GM12864 (cell line): ENCODE measurements around the gene LILRB5.

Experiments used
- DNase-seq: peaks from one replicate; pipeline ENCODE4 v3.0.0-alpha.2; 2011; ENCODE audit warnings: low read depth
- H3K4me3 ChIP-seq: 2 replicates; pipeline ENCODE4 v1.5.1; 2011; ENCODE audit warnings: mild to moderate bottlenecking, low read depth, low read length, control low read depth
- TF ChIP-seq, protein P1 (sequence below): IDR thresholded peaks from 2 replicates; pipeline ENCODE4 v1.5.1; 2011; ENCODE audit warnings: low read depth, mild to moderate bottlenecking, moderate library complexity, low read length, control low read depth, inconsistent platforms; ENCODE audit errors: missing control alignments

The LILRB5 gene

DNA sequence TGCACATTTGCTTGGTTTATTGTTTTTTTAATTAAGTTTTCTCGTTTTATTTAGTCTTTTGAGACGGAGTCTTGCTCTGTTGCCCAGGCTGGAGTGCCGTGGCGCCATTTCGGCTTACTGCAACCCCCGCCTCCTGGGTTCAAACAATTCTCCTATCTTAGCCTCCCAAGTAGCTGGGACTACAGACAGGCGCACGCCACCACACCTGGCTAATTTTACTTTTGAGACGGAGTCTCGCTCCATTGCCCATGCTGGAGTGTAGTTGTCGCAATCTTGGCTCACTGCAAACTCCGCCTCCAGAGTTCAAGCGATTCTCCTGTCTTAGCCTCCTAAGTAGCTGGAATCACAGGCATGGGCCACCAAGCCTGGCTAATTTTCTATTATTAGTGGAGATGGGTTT lies 55.1 kb downstream of the LILRB5 start:
- no peak for DNase-seq
- TF ChIP-seq, protein P1, sequence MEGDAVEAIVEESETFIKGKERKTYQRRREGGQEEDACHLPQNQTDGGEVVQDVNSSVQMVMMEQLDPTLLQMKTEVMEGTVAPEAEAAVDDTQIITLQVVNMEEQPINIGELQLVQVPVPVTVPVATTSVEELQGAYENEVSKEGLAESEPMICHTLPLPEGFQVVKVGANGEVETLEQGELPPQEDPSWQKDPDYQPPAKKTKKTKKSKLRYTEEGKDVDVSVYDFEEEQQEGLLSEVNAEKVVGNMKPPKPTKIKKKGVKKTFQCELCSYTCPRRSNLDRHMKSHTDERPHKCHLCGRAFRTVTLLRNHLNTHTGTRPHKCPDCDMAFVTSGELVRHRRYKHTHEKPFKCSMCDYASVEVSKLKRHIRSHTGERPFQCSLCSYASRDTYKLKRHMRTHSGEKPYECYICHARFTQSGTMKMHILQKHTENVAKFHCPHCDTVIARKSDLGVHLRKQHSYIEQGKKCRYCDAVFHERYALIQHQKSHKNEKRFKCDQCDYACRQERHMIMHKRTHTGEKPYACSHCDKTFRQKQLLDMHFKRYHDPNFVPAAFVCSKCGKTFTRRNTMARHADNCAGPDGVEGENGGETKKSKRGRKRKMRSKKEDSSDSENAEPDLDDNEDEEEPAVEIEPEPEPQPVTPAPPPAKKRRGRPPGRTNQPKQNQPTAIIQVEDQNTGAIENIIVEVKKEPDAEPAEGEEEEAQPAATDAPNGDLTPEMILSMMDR: no peak
- peak overlapping the region; percentile 73 for H3K4me3 ChIP-seq

DNA sequence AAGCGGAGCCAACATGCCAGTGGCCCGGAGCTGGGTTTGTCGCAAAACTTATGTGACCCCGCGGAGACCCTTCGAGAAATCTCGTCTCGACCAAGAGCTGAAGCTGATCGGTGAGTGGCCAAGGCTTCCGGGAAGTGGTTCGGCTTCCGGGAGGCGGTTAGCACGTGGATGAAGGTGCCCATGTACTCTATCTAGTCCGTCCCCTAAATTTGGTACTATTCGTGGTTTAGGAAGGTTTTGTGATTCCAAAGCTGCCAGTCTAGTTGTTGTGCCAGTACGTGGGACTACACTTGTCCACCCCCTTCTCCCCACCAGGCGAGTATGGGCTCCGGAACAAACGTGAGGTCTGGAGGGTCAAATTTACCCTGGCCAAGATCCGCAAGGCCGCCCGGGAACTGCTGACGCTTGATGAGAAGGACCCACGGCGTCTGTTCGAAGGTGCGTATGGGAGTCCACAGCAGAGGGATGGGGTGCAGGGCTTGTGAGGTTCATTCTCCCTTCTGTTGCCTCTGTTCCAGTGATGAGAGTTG lies 55.8 kb downstream of the LILRB5 start:
- TF ChIP-seq, protein P1: no peak
- DNase-seq: no peak

More for the DNA sequence above, 55.8 kb downstream of the LILRB5 start:
- peak overlapping the region; percentile 73 for H3K4me3 ChIP-seq
